Keratinocyte (primary cell): Measurements from ENCODE around the gene ENG. TPM values are rescaled to one million over a fixed set of nuclear protein-coding genes. Genes with fewer than 3 reads are reported as not detected.
"Not testable (repeated sequence)": the region's sequence is repeated elsewhere in the genome, so short reads cannot be mapped to it uniquely, and the experiment has no call there.

Experiments used
- DNase-seq: peaks from one replicate; pipeline ENCODE4 v3.0.0-alpha.2; 2011; ENCODE audit warnings: low read depth, missing footprints, low spot score
- FAIRE-seq: peaks from 2 replicates; lab custom pipeline; 2011; peaks lifted over from hg19 to GRCh38; lab: Jason Lieb, UNC
- H2AFZ ChIP-seq: 2 replicates; pipeline ENCODE4 v1.6.0; 2012; ENCODE audit warnings: low read length, control low read depth, inconsistent platforms; ENCODE audit not compliant: control insufficient read depth
- H3K27ac ChIP-seq: 2 replicates; pipeline ENCODE4 v1.5.1; 2011; ENCODE audit warnings: low read length; ENCODE audit not compliant: control insufficient read depth, insufficient read depth
- H3K27me3 ChIP-seq: 3 replicates; pipeline ENCODE4 v1.6.0; 2011; ENCODE audit warnings: low read length; ENCODE audit not compliant: control insufficient read depth, insufficient read depth; ENCODE audit errors: extremely low read depth
- H3K36me3 ChIP-seq, 2 experiments: 2 replicates in 1 of 2; 3 replicates in 1 of 2; pipeline ENCODE4 v1.5.1; 2011; ENCODE audit warnings: low read length in 2 of 2, mild to moderate bottlenecking in 1 of 2; ENCODE audit not compliant: control insufficient read depth in 2 of 2, insufficient read depth in 2 of 2; ENCODE audit errors: extremely low read depth in 1 of 2
- H3K4me1 ChIP-seq: 3 replicates; pipeline ENCODE4 v1.5.1; 2011; ENCODE audit warnings: low read length; ENCODE audit not compliant: control insufficient read depth, insufficient read depth; ENCODE audit errors: extremely low read depth
- H3K4me2 ChIP-seq: 3 replicates; pipeline ENCODE4 v1.6.0; 2011; ENCODE audit warnings: low read depth, low read length; ENCODE audit not compliant: control insufficient read depth, insufficient read depth; ENCODE audit errors: extremely low read depth
- H3K4me3 ChIP-seq, 3 experiments: fragments of 200-600 bp in 1 of 3; sonication (generic) in 1 of 3; 2 replicates in 2 of 3; 3 replicates in 1 of 3; pipeline ENCODE4 v1.5.1; 2011 to 2016; ENCODE audit warnings: low read length in 3 of 3, mild to moderate bottlenecking in 3 of 3, control low read depth in 2 of 3, inconsistent platforms in 1 of 3, low read depth in 1 of 3, mixed read lengths in 1 of 3, mixed run types in 1 of 3, moderate library complexity in 1 of 3; ENCODE audit not compliant: control insufficient read depth in 2 of 3, insufficient read depth in 2 of 3; ENCODE audit errors: extremely low read depth in 1 of 3
- H3K79me2 ChIP-seq: 2 replicates; pipeline ENCODE4 v1.6.0; 2012; ENCODE audit warnings: low read length; ENCODE audit not compliant: control insufficient read depth, insufficient read depth
- H3K9ac ChIP-seq: 3 replicates; pipeline ENCODE4 v1.6.0; 2011; ENCODE audit warnings: low read length; ENCODE audit not compliant: control insufficient read depth, insufficient read depth; ENCODE audit errors: extremely low read depth
- H3K9me1 ChIP-seq: 3 replicates; pipeline ENCODE4 v1.6.0; 2011; ENCODE audit warnings: low read length; ENCODE audit not compliant: control insufficient read depth, insufficient read depth; ENCODE audit errors: extremely low read depth
- H3K9me3 ChIP-seq: 2 replicates; pipeline ENCODE4 v1.5.1; 2012; ENCODE audit warnings: low read depth, low read length; ENCODE audit not compliant: control insufficient read depth
- H4K20me1 ChIP-seq: 3 replicates; pipeline ENCODE4 v1.6.0; 2011; ENCODE audit warnings: low read length; ENCODE audit not compliant: control insufficient read depth, insufficient read depth; ENCODE audit errors: extremely low read depth
- CTCF ChIP-seq, 3 experiments: IDR thresholded peaks in 1 of 3; conservative IDR thresholded peaks in 1 of 3; optimal IDR thresholded peaks in 1 of 3; 2 replicates in 2 of 3; 3 replicates in 1 of 3; pipeline versions ENCODE3 to v1.5.1; 2011; ENCODE audit warnings: low read length in 3 of 3, mild to moderate bottlenecking in 3 of 3, moderate library complexity in 2 of 3, control low read depth in 1 of 3, inconsistent platforms in 1 of 3; ENCODE audit not compliant: insufficient read depth in 2 of 3; ENCODE audit errors: extremely low read depth in 1 of 3
- EZH2 ChIP-seq: IDR thresholded peaks from one replicate; pipeline ENCODE4 v1.6.1; 2012; ENCODE audit warnings: inconsistent platforms, mild to moderate bottlenecking, low read length, moderate library complexity
- dilution Hi-C: fragments of 300-500 bp; cut with MboI; formaldehyde crosslinking; loops from one replicate; pipeline ENCODE4 v1.7.0; 2020; ENCODE audit warnings: low sequenced_read_pairs; ENCODE audit not compliant: extremely low pct_ligation_motif_present
- polyA plus RNA-seq, 5 experiments: library from polyadenylated mRNA; depleted of rRNA in 3 of 5; stranded (reverse) in 3 of 5; stranded (forward) in 1 of 5; unstranded in 1 of 5; fragments of >200 nt; gene quantifications; 1 replicate in 1 of 5; 2 replicates in 3 of 5; 3 replicates in 1 of 5; pipeline versions ENCODE4 v1.2.1 to v1.2.3, GENCODE V29; 2011 to 2012; ENCODE audit warnings: missing spikeins in 2 of 5, low read depth in 1 of 5, low replicate concordance in 1 of 5

Gene ENG
- polyA plus RNA-seq, 1 donor (not counting 4 experiments of a cell fraction or from before 2014, with no cell fraction given), result 0.22 TPM

GRCh38 chr9:127884427-127884911 lies 30.0 kb upstream of the ENG start:
- dilution Hi-C loops, result no loop called here
- FAIRE-seq (no peak), DNase-seq (no peak)
- Histone ChIP-seq H4K20me1 (no peaks in the 10 kb centered on the region), H3K27ac (no peak overlapping the region), H3K79me2 (no peaks in the 10 kb centered on the region), H3K9me1 (no peaks in the 10 kb centered on the region), H3K4me1 (no peaks in the 10 kb centered on the region), H3K4me2 (no peak overlapping the region), H2AFZ (no peak overlapping the region), H3K9me3 (no peaks in the 10 kb centered on the region), H3K4me3 (no peak overlapping the region), H3K27me3 (no peaks in the 10 kb centered on the region), H3K9ac (no peak overlapping the region), H3K36me3 (peaks cover 4 to 12% of the 10 kb centered on the region in 2 experiments)
- TF ChIP-seq CTCF (optimal IDR thresholded peaks at IDR 0.05 in 1 of 3, IDR thresholded peaks at IDR 0.05 in 1 of 3, conservative IDR thresholded peaks at IDR 0.05 in 1 of 3; ENCODE audit: extremely low read depth in 1 of 3, insufficient read depth in 2 of 3, low read length in 3 of 3), result no peak

- TF ChIP-seq EZH2 (no peak), CTCF (optimal IDR thresholded peaks at IDR 0.05 in 1 of 3, IDR thresholded peaks at IDR 0.05 in 1 of 3, conservative IDR thresholded peaks at IDR 0.05 in 1 of 3; ENCODE audit: extremely low read depth in 1 of 3, insufficient read depth in 2 of 3, low read length in 3 of 3) (no peak)
- H3K27me3 ChIP-seq, result no peaks in the 10 kb centered on the region
- dilution Hi-C loops, result no loop called here
- H3K4me1 ChIP-seq, result no peaks in the 10 kb centered on the region
- DNase-seq, result no peak
- H3K27ac ChIP-seq, result no peak overlapping the region
- H3K9me1 ChIP-seq, result no peaks in the 10 kb centered on the region
- no peak overlapping the region for H3K4me3 ChIP-seq
- H3K36me3 ChIP-seq, result peaks cover 4 to 12% of the 10 kb centered on the region in 2 experiments
- H3K4me2 ChIP-seq, result no peak overlapping the region
- no peak for FAIRE-seq
- no peaks in the 10 kb centered on the region for H3K79me2 ChIP-seq
- H3K9ac ChIP-seq, result no peak overlapping the region
- no peak overlapping the region for H2AFZ ChIP-seq
- H4K20me1 ChIP-seq, result no peaks in the 10 kb centered on the region
- no peaks in the 10 kb centered on the region for H3K9me3 ChIP-seq
Observed at GRCh38 chr9:127883959-127884358, 29.5 kb upstream of the ENG start.

GRCh38 chr9:127881715-127882114 lies 27.3 kb upstream of the ENG start:
- H3K27ac ChIP-seq, dilution Hi-C loops, H3K36me3 ChIP-seq, H2AFZ ChIP-seq, H3K4me3 ChIP-seq, H3K27me3 ChIP-seq, H3K79me2 ChIP-seq, H3K4me2 ChIP-seq, FAIRE-seq, DNase-seq, H3K9ac ChIP-seq, H3K9me1 ChIP-seq, H4K20me1 ChIP-seq, H3K9me3 ChIP-seq: not testable (repeated sequence)
- H3K4me1 ChIP-seq, result peaks cover 10% of the 10 kb centered on the region
